ENCODE data around the gene AQP12B. TPM values are rescaled to one million over a fixed set of nuclear protein-coding genes. Genes with fewer than 3 reads are reported as not detected.
A peak's percentile ranks its signal among the peaks of the same experiment; 100 is the strongest.

AQP12B gene
- total and polyA plus RNA-seq, 9 donors = 0.18 to 0.36 TPM; not detected in 7

DNA sequence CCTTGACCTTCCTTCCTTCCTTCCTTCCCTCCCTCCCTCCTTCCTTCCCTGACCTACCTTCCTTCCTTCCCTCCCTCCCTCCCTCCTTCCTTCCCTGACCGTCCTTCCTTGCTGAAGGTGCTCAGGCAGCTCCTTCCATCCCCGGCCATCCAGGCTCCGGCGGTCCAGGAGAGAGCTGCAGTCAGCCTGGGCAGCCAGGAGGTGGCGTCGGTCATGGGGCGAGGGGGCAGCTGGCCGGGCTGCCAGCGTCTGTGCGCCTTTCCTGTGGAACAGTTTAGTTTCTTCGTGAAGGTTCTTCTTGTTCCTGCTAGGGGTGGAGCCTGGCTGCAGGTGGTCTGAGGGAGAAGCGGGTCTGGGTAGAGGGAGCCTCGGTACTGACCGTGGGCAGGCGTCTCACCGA, 41.7 kb downstream of the AQP12B start:
- H3K27ac ChIP-seq = no peak overlapping the region
- peak in 1 of 5 donors; percentile 39 for DNase-seq
- H3K4me3 ChIP-seq = no peak overlapping the region
- WGBS, 3 donors = 16 to 52% (median 20%) methylated on average over 3 to 16 of the region's 16 CpGs
- no peaks in the 10 kb centered on the region for H3K9me3 ChIP-seq
- no peaks in the 10 kb centered on the region for H3K27me3 ChIP-seq
- TF ChIP-seq POLR2A (IDR thresholded peaks at IDR 0.05) (no peak), EP300 (IDR thresholded peaks at IDR 0.05) (no peak)
- TF ChIP-seq, protein P1, sequence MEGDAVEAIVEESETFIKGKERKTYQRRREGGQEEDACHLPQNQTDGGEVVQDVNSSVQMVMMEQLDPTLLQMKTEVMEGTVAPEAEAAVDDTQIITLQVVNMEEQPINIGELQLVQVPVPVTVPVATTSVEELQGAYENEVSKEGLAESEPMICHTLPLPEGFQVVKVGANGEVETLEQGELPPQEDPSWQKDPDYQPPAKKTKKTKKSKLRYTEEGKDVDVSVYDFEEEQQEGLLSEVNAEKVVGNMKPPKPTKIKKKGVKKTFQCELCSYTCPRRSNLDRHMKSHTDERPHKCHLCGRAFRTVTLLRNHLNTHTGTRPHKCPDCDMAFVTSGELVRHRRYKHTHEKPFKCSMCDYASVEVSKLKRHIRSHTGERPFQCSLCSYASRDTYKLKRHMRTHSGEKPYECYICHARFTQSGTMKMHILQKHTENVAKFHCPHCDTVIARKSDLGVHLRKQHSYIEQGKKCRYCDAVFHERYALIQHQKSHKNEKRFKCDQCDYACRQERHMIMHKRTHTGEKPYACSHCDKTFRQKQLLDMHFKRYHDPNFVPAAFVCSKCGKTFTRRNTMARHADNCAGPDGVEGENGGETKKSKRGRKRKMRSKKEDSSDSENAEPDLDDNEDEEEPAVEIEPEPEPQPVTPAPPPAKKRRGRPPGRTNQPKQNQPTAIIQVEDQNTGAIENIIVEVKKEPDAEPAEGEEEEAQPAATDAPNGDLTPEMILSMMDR (IDR thresholded peaks at IDR 0.05) = no peak
- H3K4me1 ChIP-seq (ENCODE audit: insufficient read depth) = no peaks in the 10 kb centered on the region
- no peaks in the 10 kb centered on the region for H3K36me3 ChIP-seq
- intact Hi-C loops (cut with DNase I) = no loop called here

DNA sequence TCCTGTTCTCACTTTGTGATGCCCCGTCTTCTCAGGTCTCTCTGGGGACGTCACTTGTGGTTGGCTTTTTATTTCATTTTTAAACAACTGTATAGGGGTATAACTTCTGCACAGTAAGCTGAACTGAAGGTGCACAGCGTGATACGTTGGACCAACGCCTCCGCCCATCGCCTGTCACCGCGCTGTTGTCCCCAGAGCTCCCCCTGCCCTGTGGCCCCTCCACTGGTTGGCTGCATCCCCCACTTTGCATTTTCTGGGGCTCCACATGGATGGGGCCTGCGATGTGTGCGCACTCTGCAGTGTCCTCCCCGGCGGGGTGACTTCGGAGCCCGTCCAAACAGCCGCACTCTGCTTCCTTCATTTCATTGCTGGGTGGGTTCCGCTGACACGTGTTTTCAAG, 43.1 kb downstream of the AQP12B start:
- DNase-seq = peak in 1 of 5 donors; percentile 38

DNA sequence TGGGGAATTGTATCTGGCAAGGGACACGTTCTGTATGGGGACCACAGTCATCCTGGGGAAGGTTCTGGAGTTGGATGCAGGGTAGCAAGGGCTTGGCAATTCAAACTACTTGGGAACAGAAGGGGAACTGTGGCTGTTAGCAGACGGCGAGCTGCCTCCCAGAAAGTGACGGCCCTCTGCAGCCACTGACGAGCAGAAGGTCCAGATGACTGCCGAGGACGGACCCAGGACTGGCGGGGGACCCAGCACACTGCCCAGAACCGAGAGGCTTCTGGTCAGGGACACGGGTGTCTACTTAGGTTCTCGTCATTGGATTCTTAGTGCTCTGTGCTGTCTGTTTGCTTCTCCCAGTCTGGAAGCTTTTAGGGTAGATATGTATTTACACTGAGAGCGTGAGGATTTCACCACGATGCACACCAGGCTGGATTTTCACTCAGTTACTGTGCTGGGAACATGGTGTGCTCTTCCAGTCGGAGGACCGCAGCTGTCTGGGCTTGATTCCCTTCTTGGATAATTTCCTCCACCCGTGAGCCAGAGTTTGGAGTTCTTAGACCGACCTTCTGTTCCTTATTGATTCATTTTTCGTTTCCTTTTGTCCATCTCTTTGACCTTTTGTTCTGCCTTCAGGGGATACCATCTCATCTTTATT, 44.0 kb downstream of the AQP12B start:
- intact Hi-C loops (cut with DNase I) = loop anchor here in 1 of 4 donors (10.0 kb wide), 1 partner anchor 534 kb away; no protein-coding TSS in a partner anchor
- TF ChIP-seq, protein P1 (IDR thresholded peaks at IDR 0.05) = no peak
- no peak for TF ChIP-seq EP300 (IDR thresholded peaks at IDR 0.05)
- TF ChIP-seq POLR2A (IDR thresholded peaks at IDR 0.05) = no peak
- no peaks in the 10 kb centered on the region for H3K4me1 ChIP-seq (ENCODE audit: insufficient read depth)
- H3K27ac ChIP-seq = no peak overlapping the region
- DNase-seq = peak in 3 of 5 donors; percentile 4 to 66 (median 37)
- no peak overlapping the region for H3K4me3 ChIP-seq
- H3K36me3 ChIP-seq = no peaks in the 10 kb centered on the region
- no peaks in the 10 kb centered on the region for H3K9me3 ChIP-seq
- WGBS, 3 donors = 29 to 42% (median 40%) methylated on average over 18 of the region's 18 CpGs
- H3K27me3 ChIP-seq = no peaks in the 10 kb centered on the region

More for the DNA sequence above, 43.1 kb downstream of the AQP12B start:
- Histone ChIP-seq H3K9me3 (no peaks in the 10 kb centered on the region), H3K4me1 (ENCODE audit: insufficient read depth) (no peaks in the 10 kb centered on the region), H3K4me3 (no peak overlapping the region), H3K27me3 (no peaks in the 10 kb centered on the region), H3K36me3 (no peaks in the 10 kb centered on the region), H3K27ac (no peak overlapping the region)
- TF ChIP-seq EP300 (IDR thresholded peaks at IDR 0.05) = no peak
- TF ChIP-seq POLR2A (IDR thresholded peaks at IDR 0.05) = no peak
- TF ChIP-seq, protein P1 (IDR thresholded peaks at IDR 0.05) = no peak
- 84 to 88% (median 87%) methylated on average over 18 of the region's 18 CpGs for WGBS, 3 donors
- intact Hi-C loops (cut with DNase I) = loop anchor here in 1 of 4 donors (10.0 kb wide), 1 partner anchor 535 kb away; no protein-coding TSS in a partner anchor

DNA sequence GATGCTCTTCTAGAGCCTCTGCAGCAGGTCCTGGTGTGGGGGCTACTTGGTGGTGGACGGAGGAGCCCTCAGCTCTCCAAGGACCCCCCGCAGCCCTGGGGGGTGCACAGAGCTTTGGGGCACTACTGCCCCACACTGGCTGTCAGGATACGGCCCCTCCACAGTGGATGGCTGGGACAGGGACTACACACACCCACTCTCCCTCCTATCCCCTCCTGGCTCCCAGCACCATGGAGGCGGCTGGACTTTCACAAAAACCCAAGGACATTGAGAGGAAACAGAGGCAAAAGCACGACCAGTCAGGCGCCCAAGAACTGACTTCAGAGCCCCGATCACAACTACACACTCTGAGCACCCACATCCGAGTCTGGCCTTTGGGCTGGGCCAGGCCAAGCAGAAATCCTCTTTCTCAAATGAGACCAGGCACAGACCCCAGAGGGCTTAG, 44.8 kb downstream of the AQP12B start:
- no peak overlapping the region for H3K27ac ChIP-seq
- WGBS, 3 donors = 64 to 70% (median 64%) methylated on average over 7 to 8 of the region's 8 CpGs
- intact Hi-C loops (cut with DNase I) = loop anchor here in 1 of 4 donors (10.0 kb wide), 1 partner anchor 533 kb away; no protein-coding TSS in a partner anchor

More for the DNA sequence above, 44.8 kb downstream of the AQP12B start:
- no peaks in the 10 kb centered on the region for H3K27me3 ChIP-seq
- TF ChIP-seq POLR2A (IDR thresholded peaks at IDR 0.05) (no peak), EP300 (IDR thresholded peaks at IDR 0.05) (no peak)
- TF ChIP-seq, protein P1 (IDR thresholded peaks at IDR 0.05) = no peak
- no peak overlapping the region for H3K4me3 ChIP-seq
- H3K4me1 ChIP-seq (ENCODE audit: insufficient read depth) = no peaks in the 10 kb centered on the region
- peak in 2 of 5 donors; percentile 5 to 35 for DNase-seq
- no peaks in the 10 kb centered on the region for H3K36me3 ChIP-seq
- no peaks in the 10 kb centered on the region for H3K9me3 ChIP-seq

All from ovary (tissue), 9 donors.